Mesodermal cell (in vitro differentiated cells): ENCODE results near the gene KLF14.

Source experiments
- H3K27ac ChIP-seq: 2 replicates; pipeline ENCODE4 v1.7.0; 2013; ENCODE audit warnings: mild to moderate bottlenecking, low read depth, low read length, moderate library complexity; ENCODE audit not compliant: severe bottlenecking
- H3K36me3 ChIP-seq: 2 replicates; pipeline ENCODE4 v1.7.1; 2013; ENCODE audit warnings: mild to moderate bottlenecking, low read length, moderate library complexity; ENCODE audit not compliant: control insufficient read depth, insufficient read depth
- H3K4me1 ChIP-seq: one replicate; pipeline ENCODE4 v1.7.1; 2013; ENCODE audit warnings: mild to moderate bottlenecking, low read length; ENCODE audit not compliant: insufficient read depth, control insufficient read depth, poor library complexity, severe bottlenecking
- H3K4me3 ChIP-seq: 2 replicates; pipeline ENCODE4 v1.7.0; 2013; ENCODE audit warnings: low read length, control low read depth, mild to moderate bottlenecking; ENCODE audit not compliant: insufficient read depth, poor library complexity, severe bottlenecking; ENCODE audit errors: extremely low read depth
- H3K9me3 ChIP-seq: 2 replicates; pipeline ENCODE4 v1.7.1; 2013; ENCODE audit warnings: mild to moderate bottlenecking, low read length, moderate library complexity; ENCODE audit not compliant: control insufficient read depth
- WGBS, 2 experiments: methylation state at CpG; one replicate each; pipeline ENCODE4 v1.1.5; 2013; ENCODE audit warnings: missing lambda C conversion rate in 2 of 2; ENCODE audit not compliant: insufficient coverage in 2 of 2; 5-methylcytosine and 5-hydroxymethylcytosine counted together

The KLF14 gene

DNA sequence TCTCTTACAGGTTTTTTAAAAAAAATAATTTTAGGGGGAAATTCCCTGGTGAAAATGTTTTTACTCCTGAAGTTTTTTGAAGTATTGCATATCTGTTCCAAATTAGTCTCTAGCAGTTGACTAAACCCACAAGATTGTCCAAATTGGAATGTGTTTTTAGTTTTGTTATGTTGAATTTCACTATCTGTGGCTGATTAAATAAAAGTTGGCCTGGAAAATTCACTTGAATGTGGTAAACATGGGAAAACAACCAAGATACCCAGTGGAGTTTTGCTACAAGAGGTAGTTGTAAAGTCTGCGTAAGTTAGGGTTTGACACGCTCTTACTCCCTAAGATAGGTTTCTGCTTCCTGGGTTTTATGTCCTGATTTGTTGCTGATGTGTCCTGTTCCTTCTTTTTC lies 51.0 kb downstream of the KLF14 start:
- H3K27ac ChIP-seq, result no peak overlapping the region
- WGBS, 2 experiments, result no CpG with 5 or more reads among the region's 2 CpGs
- no peaks in the 10 kb centered on the region for H3K36me3 ChIP-seq
- no peaks in the 10 kb centered on the region for H3K9me3 ChIP-seq
- H3K4me3 ChIP-seq, result no peak overlapping the region
- H3K4me1 ChIP-seq, result no peaks in the 10 kb centered on the region
